H1 (cell line): Measurements from ENCODE around the gene TARP.

Experiments used
- CTCF ChIA-PET: fragments of 300-600 bp; sonication (Branson Sonifier 250); formaldehyde crosslinking; loops from one replicate; lab custom pipeline; 2021; ENCODE audit not compliant: partially characterized antibody; lab: Charles Lee
- POLR2A ChIA-PET: fragments of 300-600 bp; sonication (Branson Sonifier 250); formaldehyde crosslinking; loops from one replicate; lab custom pipeline; 2021; ENCODE audit warnings: inconsistent platforms; ENCODE audit not compliant: partially characterized antibody; lab: Charles Lee
- DNase-seq, 2 experiments: peaks; one replicate each; pipeline versions ENCODE4 v3.0.0 to v3.0.0-alpha.2; 2010 to 2022; ENCODE audit warnings: low spot score in 2 of 2, low read depth in 1 of 2, mixed read lengths in 1 of 2
- FAIRE-seq: peaks from 2 replicates; lab custom pipeline; 2011; peaks lifted over from hg19 to GRCh38; lab: Jason Lieb, UNC
- H2AFZ ChIP-seq: 2 replicates; pipeline ENCODE4 v1.8.1; 2012; ENCODE audit warnings: low read length, inconsistent platforms
- H2AK5ac ChIP-seq: 2 replicates; pipeline ENCODE4 v1.6.1; 2013; ENCODE audit warnings: low read depth, low read length
- H2BK120ac ChIP-seq: replicated peaks from 2 replicates; pipeline ENCODE3; 2013; ENCODE audit warnings: low read depth, low read length, inconsistent platforms
- H2BK12ac ChIP-seq: 2 replicates; pipeline ENCODE4 v1.6.1; 2013; ENCODE audit warnings: low read depth, low read length
- H2BK15ac ChIP-seq: 2 replicates; pipeline ENCODE4 v1.6.1; 2013; ENCODE audit warnings: low read length
- H2BK20ac ChIP-seq: 2 replicates; pipeline ENCODE4 v1.6.1; 2013; ENCODE audit warnings: low read length
- H2BK5ac ChIP-seq: 2 replicates; pipeline ENCODE4 v1.6.1; 2013; ENCODE audit warnings: low read depth, low read length
- H3K14ac ChIP-seq: 2 replicates; pipeline ENCODE4 v1.6.1; 2013; ENCODE audit warnings: inconsistent platforms; ENCODE audit not compliant: insufficient read length
- H3K18ac ChIP-seq: 2 replicates; pipeline ENCODE4 v1.6.1; 2013; ENCODE audit warnings: low read length; ENCODE audit errors: extremely low read depth
- H3K23ac ChIP-seq: 2 replicates; pipeline ENCODE4 v1.6.1; 2013; ENCODE audit warnings: inconsistent platforms; ENCODE audit not compliant: insufficient read length
- H3K23me2 ChIP-seq: 2 replicates; pipeline ENCODE4 v1.6.1; 2013; ENCODE audit warnings: low read depth, low read length
- H3K27ac ChIP-seq: 2 replicates; pipeline ENCODE4 v1.6.1; 2011; ENCODE audit warnings: low read depth, low read length, inconsistent platforms
- H3K27me3 ChIP-seq, 4 experiments: replicated peaks in 1 of 4; 1 replicate in 1 of 4; 2 replicates in 3 of 4; pipeline versions ENCODE4 v1.6.1 to v1.8.1; 2011 to 2013; ENCODE audit warnings: low read length in 3 of 4, mild to moderate bottlenecking in 3 of 4, inconsistent platforms in 2 of 4, mixed read lengths in 2 of 4, moderate library complexity in 1 of 4; ENCODE audit not compliant: control insufficient read depth in 3 of 4, insufficient read depth in 3 of 4; ENCODE audit errors: extremely low read depth in 1 of 4
- H3K36me3 ChIP-seq, 4 experiments: 2 replicates each; pipeline versions ENCODE4 v1.6.1 to v1.8.1; 2011 to 2013; ENCODE audit warnings: mild to moderate bottlenecking in 4 of 4, low read length in 3 of 4, moderate library complexity in 2 of 4, control low read depth in 1 of 4, inconsistent platforms in 1 of 4; ENCODE audit not compliant: insufficient read depth in 4 of 4, control insufficient read depth in 2 of 4
- H3K4ac ChIP-seq: replicated peaks from 2 replicates; pipeline ENCODE3; 2013; ENCODE audit warnings: low read length, low read depth, mixed read lengths, inconsistent platforms; ENCODE audit not compliant: insufficient read length
- H3K4me1 ChIP-seq, 4 experiments: replicated peaks in 1 of 4; 1 replicate in 1 of 4; 2 replicates in 3 of 4; pipeline versions ENCODE4 v1.6.1 to v1.8.1; 2011 to 2013; ENCODE audit warnings: low read length in 3 of 4, inconsistent platforms in 2 of 4, mixed read lengths in 1 of 4; ENCODE audit not compliant: insufficient read depth in 4 of 4, control insufficient read depth in 3 of 4
- H3K4me2 ChIP-seq, 2 experiments: 2 replicates each; pipeline versions ENCODE4 v1.6.1 to v1.8.1; 2011 to 2013; ENCODE audit warnings: low read depth in 2 of 2, low read length in 2 of 2, control low read depth in 1 of 2, inconsistent platforms in 1 of 2, mild to moderate bottlenecking in 1 of 2; ENCODE audit not compliant: insufficient read depth in 1 of 2
- H3K4me3 ChIP-seq, 4 experiments: fragments of 200-600, 300-600 bp in 1 of 4; sonication (generic), shearing (Covaris generic), sonication (Bioruptor Twin) in 1 of 4; 2 replicates each; pipeline versions ENCODE4 v1.5.1 to v1.8.1; 2011 to 2016; ENCODE audit warnings: low read length in 4 of 4, low read depth in 3 of 4, control low read depth in 2 of 4, inconsistent platforms in 2 of 4, mild to moderate bottlenecking in 2 of 4, mixed read lengths in 1 of 4, moderate library complexity in 1 of 4; ENCODE audit not compliant: insufficient read depth in 2 of 4; ENCODE audit errors: extremely low read depth in 1 of 4
- H3K56ac ChIP-seq: replicated peaks from 2 replicates; pipeline ENCODE3; 2013; ENCODE audit warnings: low read depth, mild to moderate bottlenecking, mixed read lengths, low read length, inconsistent platforms; ENCODE audit not compliant: insufficient read length
- H3K79me1 ChIP-seq: 2 replicates; pipeline ENCODE4 v1.6.1; 2013; ENCODE audit warnings: low read depth, low read length, control low read depth
- H3K79me2 ChIP-seq, 2 experiments: 2 replicates each; pipeline versions ENCODE4 v1.6.1 to v1.8.1; 2012 to 2013; ENCODE audit warnings: low read length in 2 of 2, mild to moderate bottlenecking in 2 of 2, inconsistent platforms in 1 of 2; ENCODE audit not compliant: insufficient read depth in 2 of 2, control insufficient read depth in 1 of 2
- H3K9ac ChIP-seq, 4 experiments: replicated peaks in 1 of 4; 1 replicate in 1 of 4; 2 replicates in 3 of 4; pipeline versions ENCODE4 v1.6.1 to v1.8.1; 2011 to 2013; ENCODE audit warnings: low read depth in 3 of 4, low read length in 3 of 4, control low read depth in 2 of 4, mild to moderate bottlenecking in 2 of 4, moderate library complexity in 2 of 4, inconsistent platforms in 1 of 4; ENCODE audit errors: extremely low read depth in 1 of 4
- H3K9me3 ChIP-seq, 2 experiments: 2 replicates each; pipeline versions ENCODE4 v1.6.1 to v1.8.1; 2012 to 2013; ENCODE audit warnings: mild to moderate bottlenecking in 2 of 2, moderate library complexity in 2 of 2, control low read depth in 1 of 2, inconsistent platforms in 1 of 2, low read depth in 1 of 2, low read length in 1 of 2, mixed read lengths in 1 of 2; ENCODE audit not compliant: insufficient read depth in 2 of 2
- H4K20me1 ChIP-seq, 2 experiments: replicated peaks in 1 of 2; 2 replicates each; pipeline versions ENCODE3 to v1.8.1; 2011 to 2013; ENCODE audit warnings: inconsistent platforms in 2 of 2, low read length in 2 of 2, mild to moderate bottlenecking in 1 of 2; ENCODE audit not compliant: insufficient read depth in 2 of 2, control insufficient read depth in 1 of 2
- H4K5ac ChIP-seq: 2 replicates; pipeline ENCODE4 v1.6.1; 2013; ENCODE audit warnings: low read length, low read depth, mixed read lengths, inconsistent platforms; ENCODE audit not compliant: insufficient read length
- H4K8ac ChIP-seq: 2 replicates; pipeline ENCODE4 v1.8.0; 2013; ENCODE audit warnings: mild to moderate bottlenecking, moderate library complexity, low read length, inconsistent platforms; ENCODE audit not compliant: insufficient read depth; ENCODE audit errors: extremely low read depth
- H4K91ac ChIP-seq: replicated peaks from 2 replicates; pipeline ENCODE3; 2013; ENCODE audit warnings: low read length, mixed read lengths, inconsistent platforms; ENCODE audit not compliant: insufficient read length
- BACH1 ChIP-seq: IDR thresholded peaks from 2 replicates; pipeline ENCODE4 v1.6.1; 2012; ENCODE audit warnings: low read length, improper control_type of control experiment
- CHD2 ChIP-seq: IDR thresholded peaks from 2 replicates; pipeline ENCODE4 v1.6.1; 2012; ENCODE audit warnings: low read length, improper control_type of control experiment
- EGR1 ChIP-seq: IDR thresholded peaks from 2 replicates; pipeline ENCODE4 v1.6.1; 2011; ENCODE audit warnings: low read depth, low read length, borderline replicate concordance
- HDAC6 ChIP-seq: IDR thresholded peaks from one replicate; pipeline ENCODE4 v1.7.1; 2012; ENCODE audit warnings: low read depth, mild to moderate bottlenecking, inconsistent platforms, low read length, moderate library complexity
- POLR2AphosphoS5 ChIP-seq: IDR thresholded peaks from 2 replicates; pipeline ENCODE4 v1.6.1; 2011; ENCODE audit warnings: low read depth, low read length
- RAD21 ChIP-seq, 2 experiments: IDR thresholded peaks in 1 of 2; conservative IDR thresholded peaks in 1 of 2; 2 replicates each; pipeline ENCODE4 v1.6.1; 2011; ENCODE audit warnings: low read depth in 2 of 2, low read length in 2 of 2, improper control_type of control experiment in 1 of 2, inconsistent platforms in 1 of 2, mild to moderate bottlenecking in 1 of 2, moderate library complexity in 1 of 2
- SIRT6 ChIP-seq: IDR thresholded peaks from one replicate; pipeline ENCODE4 v1.7.1; 2012; ENCODE audit warnings: low read length, inconsistent platforms
- SIX5 ChIP-seq: IDR thresholded peaks from 2 replicates; pipeline ENCODE4 v1.6.1; 2011; ENCODE audit warnings: mild to moderate bottlenecking, low read depth, low read length
- TBP ChIP-seq: IDR thresholded peaks from 2 replicates; pipeline ENCODE4 v1.6.1; 2011; ENCODE audit warnings: low read depth, low read length, improper control_type of control experiment
- USF2 ChIP-seq: IDR thresholded peaks from 2 replicates; pipeline ENCODE4 v1.6.1; 2011; ENCODE audit warnings: low read length, improper control_type of control experiment
- WGBS, 2 experiments: shearing (Covaris generic) in 1 of 2; methylation state at CpG; one replicate each; pipeline versions ENCODE4 v1.1.6 to v1.1.7; 2013 to 2015; ENCODE audit warnings: low lambda C conversion rate in 2 of 2, mixed read lengths in 2 of 2, inconsistent platforms in 1 of 2, low coverage in 1 of 2, missing lambda C conversion rate in 1 of 2; ENCODE audit not compliant: insufficient replicate concordance in 2 of 2, insufficient coverage in 1 of 2, insufficient read length in 1 of 2; ENCODE audit errors: extremely low coverage in 1 of 2, missing lambda C conversion rate in 1 of 2; 5-methylcytosine and 5-hydroxymethylcytosine counted together

TARP gene

GRCh38 chr7:38215115-38215514, 58.3 kb downstream of the TARP start:
- H4K91ac ChIP-seq, result no peak overlapping the region
- no peak overlapping the region for H3K18ac ChIP-seq
- no peaks in the 10 kb centered on the region for H3K79me2 ChIP-seq
- FAIRE-seq (no peak), DNase-seq (no peak)
- POLR2A ChIA-PET, result interaction anchor here (0.8 kb wide), 1 partner anchor 35 kb away, joined by 4 read pairs; no protein-coding TSS in a partner anchor
- no peaks in the 10 kb centered on the region for H3K9me3 ChIP-seq
- no peak overlapping the region for H3K4ac ChIP-seq
- TF ChIP-seq SIX5 (no peak), TBP (no peak), POLR2AphosphoS5 (no peak), SIRT6 (no peak), HDAC6 (no peak), BACH1 (no peak), CHD2 (no peak), RAD21 (IDR thresholded peaks at IDR 0.05 in 1 of 2, conservative IDR thresholded peaks at IDR 0.05 in 1 of 2; ENCODE audit: low read depth in 2 of 2, low read length in 2 of 2) (no peak), EGR1 (no peak), USF2 (no peak)
- H3K4me3 ChIP-seq, result no peak overlapping the region
- H2AFZ ChIP-seq, result no peak overlapping the region
- H4K20me1 ChIP-seq, result no peaks in the 10 kb centered on the region
- no peak overlapping the region for H3K9ac ChIP-seq
- peaks cover 0 to 24% (median 16%) of the 10 kb centered on the region in 4 experiments; a peak in 6 of 8 replicates for H3K36me3 ChIP-seq
- no peak overlapping the region for H2BK12ac ChIP-seq
- H4K5ac ChIP-seq, result no peak overlapping the region
- H2BK15ac ChIP-seq, result no peak overlapping the region
- no peak overlapping the region for H3K27ac ChIP-seq
- no peaks in the 10 kb centered on the region for H3K27me3 ChIP-seq
- peaks cover 1% of the 10 kb centered on the region; the same call in 1 of the 2 replicates for H3K23me2 ChIP-seq
- H3K4me1 ChIP-seq, result peaks cover 0 to 9% (median 6%) of the 10 kb centered on the region in 4 experiments; a peak in 4 of 7 replicates
- no peak overlapping the region for H2BK5ac ChIP-seq
- WGBS, 2 experiments, result 100% methylated on average over 1 of the region's 1 CpG; no CpG with 5 or more reads in 1 of the 2 experiments
- no peak overlapping the region for H2BK20ac ChIP-seq
- H3K4me2 ChIP-seq, result no peak overlapping the region
- H3K79me1 ChIP-seq, result no peaks in the 10 kb centered on the region
- H2AK5ac ChIP-seq, result no peak overlapping the region
- CTCF ChIA-PET, result interaction anchor here (0.7 to 5.9 kb wide), 58 partner anchors 9 to 1055 kb away, joined by 3 to 68 read pairs (median 6); partner anchors contain the start of genes EPDR1, SFRP4 and STARD3NL
- no peak overlapping the region for H3K56ac ChIP-seq
- no peak overlapping the region for H3K23ac ChIP-seq
- no peak overlapping the region for H4K8ac ChIP-seq
- no peak overlapping the region for H2BK120ac ChIP-seq
- no peak overlapping the region for H3K14ac ChIP-seq
